RWPE1 (cell line): ENCODE results near the gene PLCH1.

Experiments
- CTCF ChIA-PET: fragments of 350-600 bp; sonication (Branson Sonifier 250); formaldehyde crosslinking; extraction: SDS; loops from one replicate; lab custom pipeline; 2021; lab: Yijun Ruan, JAX
- POLR2A ChIA-PET: fragments of 400-600 bp; formaldehyde crosslinking; extraction: SDS; loops from one replicate; lab custom pipeline; 2020; ENCODE audit warnings: antibody characterized with exemption; ENCODE audit not compliant: low non-redundant PET; lab: Yijun Ruan, JAX
- DNase-seq: peaks from one replicate; pipeline ENCODE4 v3.0.0; 2012; ENCODE audit warnings: low spot score
- H3K27ac ChIP-seq: fragments of 450-650 bp; 2 replicates; pipeline ENCODE4 v1.5.1; 2017
- TF ChIP-seq, protein P1 (sequence below): fragments of 450-650 bp; conservative IDR thresholded peaks from 2 replicates; pipeline ENCODE4 v1.5.1; 2017; ENCODE audit warnings: low read depth, mild to moderate bottlenecking

Gene PLCH1

DNA sequence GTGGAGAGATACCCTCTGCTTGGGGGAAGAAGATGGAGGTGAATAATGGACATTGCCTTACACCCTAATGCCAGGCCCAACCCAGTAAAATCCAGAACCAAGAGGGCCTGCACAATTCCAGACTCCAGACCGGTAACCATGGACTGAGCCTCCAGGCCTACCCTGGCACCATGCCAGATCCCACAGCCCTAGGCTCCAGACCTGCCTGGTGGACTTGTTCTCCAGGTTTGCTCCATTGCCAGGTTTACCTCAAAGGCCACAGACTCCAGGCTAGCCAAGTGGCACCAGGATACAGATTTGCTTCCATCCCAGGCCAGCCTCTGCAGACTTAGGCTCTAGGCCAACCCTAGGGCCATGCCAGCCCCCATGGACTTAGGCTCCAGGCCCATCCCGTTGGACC lies 14.0 kb downstream of the PLCH1 start:
- TF ChIP-seq, protein P1, sequence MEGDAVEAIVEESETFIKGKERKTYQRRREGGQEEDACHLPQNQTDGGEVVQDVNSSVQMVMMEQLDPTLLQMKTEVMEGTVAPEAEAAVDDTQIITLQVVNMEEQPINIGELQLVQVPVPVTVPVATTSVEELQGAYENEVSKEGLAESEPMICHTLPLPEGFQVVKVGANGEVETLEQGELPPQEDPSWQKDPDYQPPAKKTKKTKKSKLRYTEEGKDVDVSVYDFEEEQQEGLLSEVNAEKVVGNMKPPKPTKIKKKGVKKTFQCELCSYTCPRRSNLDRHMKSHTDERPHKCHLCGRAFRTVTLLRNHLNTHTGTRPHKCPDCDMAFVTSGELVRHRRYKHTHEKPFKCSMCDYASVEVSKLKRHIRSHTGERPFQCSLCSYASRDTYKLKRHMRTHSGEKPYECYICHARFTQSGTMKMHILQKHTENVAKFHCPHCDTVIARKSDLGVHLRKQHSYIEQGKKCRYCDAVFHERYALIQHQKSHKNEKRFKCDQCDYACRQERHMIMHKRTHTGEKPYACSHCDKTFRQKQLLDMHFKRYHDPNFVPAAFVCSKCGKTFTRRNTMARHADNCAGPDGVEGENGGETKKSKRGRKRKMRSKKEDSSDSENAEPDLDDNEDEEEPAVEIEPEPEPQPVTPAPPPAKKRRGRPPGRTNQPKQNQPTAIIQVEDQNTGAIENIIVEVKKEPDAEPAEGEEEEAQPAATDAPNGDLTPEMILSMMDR: no peak
- ChIA-PET CTCF (no interaction called here), POLR2A (no interaction called here)
- H3K27ac ChIP-seq: no peak overlapping the region
- no peak for DNase-seq

DNA sequence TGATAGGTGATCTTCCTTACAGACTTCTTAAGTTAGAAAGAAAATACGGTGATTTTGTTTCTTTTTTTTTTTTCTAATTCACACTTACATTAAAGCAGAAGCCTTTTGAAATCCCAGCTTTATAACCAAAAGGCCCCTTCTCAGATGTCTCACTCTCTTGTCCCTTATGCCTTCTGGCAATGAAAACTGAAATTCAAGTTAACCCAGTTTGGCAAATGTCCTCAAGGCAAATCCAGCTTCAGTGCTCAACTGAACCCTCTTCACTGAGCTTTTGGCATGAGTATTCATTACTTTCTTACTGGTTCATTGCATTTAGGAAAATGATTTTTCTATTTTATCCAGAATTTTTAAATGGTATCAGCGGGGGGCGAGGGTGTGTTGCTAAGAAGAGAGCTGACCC lies 17.0 kb downstream of the PLCH1 start:
- TF ChIP-seq, protein P1: no peak
- CTCF ChIA-PET: no interaction called here
- POLR2A ChIA-PET: interaction anchor here (0.6 kb wide), 1 partner anchor 22 kb away, joined by 3 read pairs; no protein-coding TSS in a partner anchor
- no peak for DNase-seq
- no peak overlapping the region for H3K27ac ChIP-seq

DNA sequence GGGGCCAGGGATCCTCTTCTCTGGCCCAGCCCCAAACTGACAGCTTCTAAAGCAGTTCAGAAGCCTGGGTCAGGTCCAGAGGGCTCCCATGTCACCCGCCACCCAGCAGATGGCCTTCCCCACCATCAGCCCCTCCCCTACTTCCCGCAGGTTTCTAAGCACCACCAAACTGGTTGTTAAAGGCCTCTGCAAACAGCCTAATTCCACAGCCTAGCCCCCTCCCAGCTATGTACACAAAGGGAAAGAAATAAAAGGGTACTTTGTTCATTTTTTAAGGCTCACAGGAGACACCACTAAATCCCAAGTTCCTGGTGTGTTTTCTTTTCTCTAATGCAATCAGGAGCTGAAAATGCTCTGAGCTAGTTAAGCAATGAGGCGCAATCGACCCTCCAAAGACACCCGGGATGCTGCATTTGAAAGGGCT lies 30.6 kb downstream of the PLCH1 start:
- no peak overlapping the region for H3K27ac ChIP-seq
- no peak for DNase-seq
- CTCF ChIA-PET: interaction anchor here (0.8 kb wide), 1 partner anchor 12 kb away, joined by 4 read pairs; no protein-coding TSS in a partner anchor
- POLR2A ChIA-PET: no interaction called here
- TF ChIP-seq, protein P1: no peak

DNA sequence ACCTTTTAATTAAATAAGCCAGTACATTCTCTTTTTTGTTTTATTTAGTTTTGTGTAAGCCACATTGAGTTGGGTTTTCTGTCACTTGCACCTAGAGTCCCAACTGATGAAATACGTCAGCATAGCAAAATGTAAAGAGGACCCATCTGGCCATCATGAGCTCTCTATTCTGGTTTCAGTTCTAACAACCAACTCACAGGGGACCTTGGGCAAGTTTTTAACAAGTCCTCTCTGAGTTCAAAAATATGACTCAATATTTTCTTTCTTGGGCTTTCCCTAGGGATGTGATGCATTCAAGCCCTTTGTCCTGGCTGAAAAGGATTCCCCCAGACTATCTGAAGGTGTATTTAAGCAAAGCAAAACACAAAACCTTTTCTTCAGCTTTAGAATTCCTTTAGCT lies 32.9 kb downstream of the PLCH1 start:
- H3K27ac ChIP-seq: no peak overlapping the region
- CTCF ChIA-PET: no interaction called here
- TF ChIP-seq, protein P1: no peak
- no peak for DNase-seq
- POLR2A ChIA-PET: no interaction called here

DNA sequence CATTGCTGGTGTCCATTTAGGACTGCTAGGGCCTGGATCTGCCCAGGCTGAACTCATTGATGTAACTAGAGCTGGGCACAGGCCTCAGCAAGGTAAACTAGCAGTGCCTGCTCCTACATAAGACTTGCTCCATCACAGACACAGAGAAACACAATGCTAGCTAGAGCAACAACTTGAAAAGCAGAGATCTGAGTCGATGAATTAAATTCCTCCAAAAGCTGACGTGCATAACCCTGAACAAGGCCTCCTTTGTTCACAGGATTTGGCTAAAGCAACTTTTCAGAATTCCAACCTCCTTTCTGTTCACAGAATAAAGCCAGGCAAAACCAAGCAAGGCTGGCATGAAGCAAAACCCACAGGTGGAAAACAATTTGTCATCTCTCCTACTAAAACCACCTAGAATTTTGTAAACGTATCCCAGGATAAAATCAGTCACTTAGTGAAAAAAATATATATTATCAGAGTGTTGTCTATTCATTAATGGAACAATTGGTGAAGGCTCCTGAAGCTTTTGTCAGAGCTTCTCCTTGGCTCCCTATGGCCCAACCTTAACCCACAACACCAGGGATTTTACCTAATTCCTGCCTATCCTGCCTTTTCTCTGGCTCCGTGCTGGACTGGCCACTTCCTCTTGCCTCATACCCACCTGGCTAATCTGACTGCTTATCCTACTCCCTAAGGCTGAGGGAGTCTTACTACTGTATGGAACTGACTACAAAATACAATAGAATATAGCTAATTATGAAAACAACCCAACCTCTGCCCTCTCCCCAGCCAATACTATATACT lies 39.9 kb downstream of the PLCH1 start:
- ChIA-PET CTCF (interaction anchor here (0.5 to 0.6 kb wide), 3 partner anchors 22 to 941 kb away, joined by 3 to 4 read pairs (median 3); no protein-coding TSS in a partner anchor), POLR2A (no interaction called here)
- no peak overlapping the region for H3K27ac ChIP-seq
- TF ChIP-seq, protein P1: no peak
- no peak for DNase-seq

DNA sequence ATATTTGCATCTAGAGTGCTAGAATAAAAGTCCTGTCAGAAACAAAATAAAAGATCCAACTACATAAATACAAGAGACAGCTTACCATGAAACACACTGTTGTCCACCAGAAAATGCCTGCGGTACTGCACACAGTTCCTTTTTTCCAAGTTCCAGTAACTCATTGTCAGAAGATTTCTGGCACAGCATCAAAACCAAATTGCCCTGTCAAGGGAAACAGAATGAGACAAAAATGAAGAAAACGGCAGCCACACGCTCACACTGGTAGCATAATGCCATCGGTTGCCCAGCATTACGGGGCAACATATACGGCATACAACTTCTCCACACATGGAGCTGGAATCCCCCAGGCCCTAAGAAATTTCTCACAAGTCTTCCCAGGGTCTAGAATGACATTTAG lies 40.8 kb downstream of the PLCH1 start:
- DNase-seq: no peak
- POLR2A ChIA-PET: no interaction called here
- TF ChIP-seq, protein P1: no peak
- CTCF ChIA-PET: no interaction called here
- no peak overlapping the region for H3K27ac ChIP-seq
